DOHH2 (cell line): Measurements from ENCODE around the gene LRRC2.
A peak's percentile ranks its signal among the peaks of the same experiment; 100 is the strongest.

Experiments used
- H3F3A ChIP-seq: fragments of 200-600 bp; sonication (generic), shearing (Covaris generic); 2 replicates; pipeline ENCODE4 v1.6.0; 2016; ENCODE audit warnings: antibody characterized with exemption, mild to moderate bottlenecking; ENCODE audit not compliant: control insufficient read depth, insufficient read depth
- H3K27ac ChIP-seq: fragments of 200-600 bp; sonication (generic); 2 replicates; pipeline ENCODE4 v1.5.1; 2014; ENCODE audit warnings: low read depth, mild to moderate bottlenecking, low read length, moderate library complexity
- H3K27me3 ChIP-seq: fragments of 200-600 bp; sonication (generic); 2 replicates; pipeline ENCODE4 v1.6.1; 2014; ENCODE audit warnings: mild to moderate bottlenecking, low read length, mixed read lengths; ENCODE audit not compliant: control insufficient read depth
- H3K36me3 ChIP-seq: fragments of 200-600 bp; sonication (generic); 2 replicates; pipeline ENCODE4 v1.6.1; 2014; ENCODE audit warnings: mild to moderate bottlenecking, low read length, moderate library complexity, mixed read lengths; ENCODE audit not compliant: control insufficient read depth
- H3K4me1 ChIP-seq: fragments of 200-600 bp; sonication (generic); 2 replicates; pipeline ENCODE4 v1.6.1; 2014; ENCODE audit warnings: mild to moderate bottlenecking, low read length, mixed read lengths; ENCODE audit not compliant: control insufficient read depth
- H3K4me2 ChIP-seq: fragments of 200-600 bp; sonication (generic); 2 replicates; pipeline ENCODE4 v1.6.0; 2014; ENCODE audit warnings: mild to moderate bottlenecking, low read length, moderate library complexity
- H3K4me3 ChIP-seq: fragments of 200-600 bp; sonication (generic); 2 replicates; pipeline ENCODE4 v1.5.1; 2014; ENCODE audit warnings: mild to moderate bottlenecking, low read length, mixed read lengths
- H3K79me2 ChIP-seq: fragments of 200-600 bp; sonication (generic); 2 replicates; pipeline ENCODE4 v1.6.1; 2014; ENCODE audit warnings: mild to moderate bottlenecking, low read length, mixed read lengths; ENCODE audit not compliant: control insufficient read depth
- H3K9me2 ChIP-seq: fragments of 200-600 bp; sonication (generic); replicated peaks from 2 replicates; pipeline ENCODE4 v1.6.1; 2014; ENCODE audit warnings: mild to moderate bottlenecking, low read length, mixed read lengths; ENCODE audit not compliant: control insufficient read depth
- H3K9me3 ChIP-seq: fragments of 200-600 bp; sonication (generic); 2 replicates; pipeline ENCODE4 v1.6.1; 2014; ENCODE audit warnings: antibody characterized with exemption, low read length, mixed read lengths; ENCODE audit not compliant: control insufficient read depth, insufficient read depth
- H4K20me1 ChIP-seq: fragments of 200-600 bp; sonication (generic); 2 replicates; pipeline ENCODE4 v1.6.0; 2014; ENCODE audit warnings: low read depth, mild to moderate bottlenecking, antibody characterized with exemption, low read length, moderate library complexity; ENCODE audit not compliant: control insufficient read depth, insufficient read depth
- CTCF ChIP-seq: fragments of 200-600 bp; sonication (generic); IDR thresholded peaks from one replicate; pipeline ENCODE4 v1.5.1; 2014; ENCODE audit warnings: antibody characterized with exemption, mild to moderate bottlenecking, low read depth, low read length; ENCODE audit not compliant: poor library complexity, severe bottlenecking
- EZH2phosphoT487 ChIP-seq: fragments of 200-600 bp; sonication (generic); IDR thresholded peaks from 2 replicates; pipeline ENCODE4 v1.6.1; 2017; ENCODE audit warnings: borderline replicate concordance, mild to moderate bottlenecking, antibody characterized with exemption, low read length, moderate library complexity, mixed read lengths

The LRRC2 gene

DNA sequence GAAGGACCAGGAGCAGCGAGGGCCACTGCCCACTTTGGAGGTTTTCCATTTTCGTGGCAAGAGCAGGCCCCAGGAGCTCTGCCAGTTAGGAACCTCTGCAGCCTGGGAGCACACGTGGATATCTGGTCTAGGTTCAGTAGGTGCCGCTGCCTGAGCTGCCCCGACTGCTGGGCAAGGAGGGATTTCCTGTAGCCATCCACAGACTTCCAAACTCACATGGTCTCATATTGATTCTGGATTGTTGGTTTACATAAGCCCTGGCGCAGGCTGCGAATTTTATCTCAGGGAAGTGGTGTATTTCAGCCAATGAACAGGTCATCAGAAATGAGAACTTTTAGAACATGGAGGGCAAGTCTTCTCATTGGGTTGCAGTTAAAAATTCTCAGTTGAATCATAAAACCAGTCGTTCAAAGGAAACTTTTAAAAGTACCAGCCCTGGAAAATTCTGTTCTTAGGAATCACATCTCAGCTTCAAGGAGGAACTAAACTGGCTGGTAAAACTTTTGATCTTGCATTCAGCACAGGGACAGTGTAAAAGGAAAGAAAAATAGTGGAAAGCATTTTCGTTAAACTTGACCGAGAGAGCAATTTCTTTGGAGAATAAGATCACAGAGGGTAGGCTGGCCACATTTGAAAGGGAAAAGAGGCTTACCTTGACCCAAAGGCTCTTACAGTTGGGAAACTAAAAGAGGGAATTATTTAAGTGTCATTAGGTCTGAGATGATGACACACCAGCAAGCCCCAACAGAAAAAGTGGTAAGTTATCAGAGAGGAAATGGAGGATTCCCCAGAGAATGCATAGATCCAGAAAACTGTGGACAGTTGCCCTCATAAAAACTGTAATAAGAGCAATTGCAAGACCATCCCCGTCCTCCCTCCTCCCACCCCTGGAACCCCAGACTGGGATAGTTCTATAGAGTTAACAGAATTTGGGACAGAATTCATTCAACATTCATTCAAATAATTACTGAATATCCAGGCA is 74.7 kb downstream of the LRRC2 start:
- H3K36me3 ChIP-seq: no peaks in the 10 kb centered on the region
- no peaks in the 10 kb centered on the region for H3K9me3 ChIP-seq
- H3K79me2 ChIP-seq: no peaks in the 10 kb centered on the region
- no peak for TF ChIP-seq CTCF
- TF ChIP-seq EZH2phosphoT487: no peak
- 0 out of 2 replicates have a peak, but pooled peaks cover 6% of the 10 kb centered on the region for H3K27me3 ChIP-seq
- H3K4me3 ChIP-seq: no peak overlapping the region
- no peaks in the 10 kb centered on the region for H4K20me1 ChIP-seq
- H3K27ac ChIP-seq: no peak overlapping the region
- no peaks in the 10 kb centered on the region; the same call in 1 of the 2 replicates for H3F3A ChIP-seq
- H3K9me2 ChIP-seq: no peaks in the 10 kb centered on the region
- peaks cover 51% of the 10 kb centered on the region for H3K4me1 ChIP-seq
- H3K4me2 ChIP-seq: peak overlapping the region; percentile 8; the same call in 1 of the 2 replicates

DNA sequence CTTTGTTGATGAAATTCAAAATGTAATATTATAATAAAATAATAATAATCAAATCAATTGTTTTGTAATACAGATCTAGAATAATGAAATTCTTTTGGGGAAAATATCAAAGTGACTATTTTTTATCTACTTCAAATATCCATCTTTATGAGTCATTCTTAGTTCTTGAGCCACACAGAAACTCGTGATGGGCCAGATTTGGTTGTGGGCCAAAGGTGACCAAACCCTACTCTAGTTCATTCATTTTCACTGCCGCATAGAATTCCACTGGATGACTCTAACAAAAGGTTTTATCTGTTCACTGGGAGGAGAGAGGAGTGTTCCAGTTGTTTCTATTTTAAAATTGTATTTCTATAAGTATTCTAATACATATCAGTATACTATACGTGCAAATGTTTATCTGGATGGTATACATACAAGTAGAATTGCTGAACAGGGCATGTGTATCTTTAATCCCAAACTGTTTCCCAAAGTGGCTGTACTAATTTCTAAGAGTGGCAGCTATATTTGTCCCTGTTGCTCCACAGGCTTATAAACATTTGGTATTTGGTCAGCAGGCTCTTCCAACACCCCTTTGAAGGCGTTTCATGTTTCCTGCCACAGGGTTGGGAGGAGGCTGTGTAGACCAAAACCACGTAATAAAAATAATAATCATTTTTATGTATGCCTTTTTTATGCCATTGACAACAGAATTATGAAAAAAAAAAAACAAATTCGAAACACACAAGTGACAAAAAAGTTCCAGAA is 75.6 kb downstream of the LRRC2 start:
- Histone ChIP-seq H3K4me2 (no peak overlapping the region), H3K27ac (no peak overlapping the region), H3K9me3 (no peaks in the 10 kb centered on the region), H4K20me1 (no peaks in the 10 kb centered on the region), H3F3A (no peaks in the 10 kb centered on the region), H3K9me2 (no peaks in the 10 kb centered on the region), H3K4me3 (no peak overlapping the region), H3K27me3 (0 out of 2 replicates have a peak, but pooled peaks cover 6% of the 10 kb centered on the region), H3K36me3 (no peaks in the 10 kb centered on the region), H3K4me1 (peaks cover 42% of the 10 kb centered on the region), H3K79me2 (no peaks in the 10 kb centered on the region)
- TF ChIP-seq EZH2phosphoT487: no peak
- TF ChIP-seq CTCF: no peak

GRCh38 chr3:46489875-46490274 is 76.2 kb downstream of the LRRC2 start:
- no peaks in the 10 kb centered on the region for H3K9me3 ChIP-seq
- H3K36me3 ChIP-seq: no peaks in the 10 kb centered on the region
- H3K4me2 ChIP-seq: no peak overlapping the region
- peak overlapping the region; percentile 41; the same call in 1 of the 2 replicates for H3K27ac ChIP-seq
- 0 out of 2 replicates have a peak, but pooled peaks cover 6% of the 10 kb centered on the region for H3K27me3 ChIP-seq
- H3K4me3 ChIP-seq: no peak overlapping the region
- no peaks in the 10 kb centered on the region for H3F3A ChIP-seq
- H3K9me2 ChIP-seq: no peaks in the 10 kb centered on the region
- no peaks in the 10 kb centered on the region for H3K79me2 ChIP-seq
- TF ChIP-seq CTCF (no peak), EZH2phosphoT487 (no peak)
- H3K4me1 ChIP-seq: peaks cover 42% of the 10 kb centered on the region
- H4K20me1 ChIP-seq: no peaks in the 10 kb centered on the region
